MM.1S (cell line): ENCODE data around the gene CD52.
"Not testable (repeated sequence)": the region's sequence is repeated elsewhere in the genome, so short reads cannot be mapped to it uniquely, and the experiment has no call there.

Experiments
- EZH2 ChIP-seq: fragments of 300-600 bp; sonication (generic); optimal IDR thresholded peaks from 2 replicates; pipeline ENCODE3; 2017; ENCODE audit warnings: low read depth, mild to moderate bottlenecking, antibody characterized with exemption, low read length, mixed read lengths
- EZH2phosphoT487 ChIP-seq: fragments of 300-600 bp; sonication (generic); IDR thresholded peaks from 2 replicates; pipeline ENCODE4 v1.6.1; 2018; ENCODE audit warnings: antibody characterized with exemption, low read length
- TF ChIP-seq, protein P1 (sequence below): fragments of 300-600 bp; sonication (generic); IDR thresholded peaks from 2 replicates; pipeline ENCODE4 v1.5.1; 2016; ENCODE audit warnings: antibody characterized with exemption, low read length, mixed read lengths

- TF ChIP-seq, protein P1, sequence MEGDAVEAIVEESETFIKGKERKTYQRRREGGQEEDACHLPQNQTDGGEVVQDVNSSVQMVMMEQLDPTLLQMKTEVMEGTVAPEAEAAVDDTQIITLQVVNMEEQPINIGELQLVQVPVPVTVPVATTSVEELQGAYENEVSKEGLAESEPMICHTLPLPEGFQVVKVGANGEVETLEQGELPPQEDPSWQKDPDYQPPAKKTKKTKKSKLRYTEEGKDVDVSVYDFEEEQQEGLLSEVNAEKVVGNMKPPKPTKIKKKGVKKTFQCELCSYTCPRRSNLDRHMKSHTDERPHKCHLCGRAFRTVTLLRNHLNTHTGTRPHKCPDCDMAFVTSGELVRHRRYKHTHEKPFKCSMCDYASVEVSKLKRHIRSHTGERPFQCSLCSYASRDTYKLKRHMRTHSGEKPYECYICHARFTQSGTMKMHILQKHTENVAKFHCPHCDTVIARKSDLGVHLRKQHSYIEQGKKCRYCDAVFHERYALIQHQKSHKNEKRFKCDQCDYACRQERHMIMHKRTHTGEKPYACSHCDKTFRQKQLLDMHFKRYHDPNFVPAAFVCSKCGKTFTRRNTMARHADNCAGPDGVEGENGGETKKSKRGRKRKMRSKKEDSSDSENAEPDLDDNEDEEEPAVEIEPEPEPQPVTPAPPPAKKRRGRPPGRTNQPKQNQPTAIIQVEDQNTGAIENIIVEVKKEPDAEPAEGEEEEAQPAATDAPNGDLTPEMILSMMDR, result not testable (repeated sequence)
- not testable (repeated sequence) for TF ChIP-seq EZH2phosphoT487, EZH2
Measured at GRCh38 chr1:26307966-26308899, 9.5 kb upstream of the CD52 start.
